GM20000 (cell line): Measurements from ENCODE around the gene MLST8.
"Not testable (repeated sequence)": the region's sequence is repeated elsewhere in the genome, so short reads cannot be mapped to it uniquely, and the experiment has no call there.

Experiments
- DNase-seq: peaks from one replicate; pipeline ENCODE4 v3.0.0; 2012; ENCODE audit warnings: low spot score
- TF ChIP-seq, protein P1 (sequence below): IDR thresholded peaks from 2 replicates; pipeline ENCODE4 v1.5.1; 2012; ENCODE audit warnings: mild to moderate bottlenecking, control low read depth; ENCODE audit errors: extremely low read depth, missing control alignments

Gene MLST8

DNA sequence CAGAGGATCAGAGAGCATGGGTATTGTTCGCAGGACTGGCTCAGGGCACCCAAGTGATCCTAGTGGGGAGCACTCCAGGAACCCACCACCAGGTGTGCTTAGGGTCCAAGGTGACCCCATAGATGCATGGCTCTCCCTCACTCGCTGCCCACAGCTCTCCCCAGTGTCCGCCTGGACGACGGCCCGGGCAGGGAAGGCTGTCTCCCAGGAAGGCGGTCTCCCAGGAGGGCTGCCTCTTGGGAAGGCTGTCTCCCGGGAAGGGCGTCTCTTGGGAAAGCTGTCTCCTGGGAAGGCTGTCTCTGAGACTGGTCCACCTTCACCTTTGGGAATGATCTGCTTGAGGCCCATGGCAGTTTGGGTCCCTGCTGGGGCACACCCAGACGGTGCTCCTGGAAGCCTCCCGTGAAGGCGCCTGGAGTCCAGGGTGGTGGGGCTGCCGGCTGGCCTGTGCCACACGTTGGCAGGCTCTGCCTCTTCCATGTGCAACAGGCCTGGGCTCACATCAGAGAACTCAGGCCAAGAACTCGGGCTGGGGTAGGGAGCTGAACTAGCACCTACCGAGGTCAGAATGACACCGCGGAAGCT, 41.1 kb downstream of the MLST8 start:
- DNase-seq, result no peak
- TF ChIP-seq, protein P1, sequence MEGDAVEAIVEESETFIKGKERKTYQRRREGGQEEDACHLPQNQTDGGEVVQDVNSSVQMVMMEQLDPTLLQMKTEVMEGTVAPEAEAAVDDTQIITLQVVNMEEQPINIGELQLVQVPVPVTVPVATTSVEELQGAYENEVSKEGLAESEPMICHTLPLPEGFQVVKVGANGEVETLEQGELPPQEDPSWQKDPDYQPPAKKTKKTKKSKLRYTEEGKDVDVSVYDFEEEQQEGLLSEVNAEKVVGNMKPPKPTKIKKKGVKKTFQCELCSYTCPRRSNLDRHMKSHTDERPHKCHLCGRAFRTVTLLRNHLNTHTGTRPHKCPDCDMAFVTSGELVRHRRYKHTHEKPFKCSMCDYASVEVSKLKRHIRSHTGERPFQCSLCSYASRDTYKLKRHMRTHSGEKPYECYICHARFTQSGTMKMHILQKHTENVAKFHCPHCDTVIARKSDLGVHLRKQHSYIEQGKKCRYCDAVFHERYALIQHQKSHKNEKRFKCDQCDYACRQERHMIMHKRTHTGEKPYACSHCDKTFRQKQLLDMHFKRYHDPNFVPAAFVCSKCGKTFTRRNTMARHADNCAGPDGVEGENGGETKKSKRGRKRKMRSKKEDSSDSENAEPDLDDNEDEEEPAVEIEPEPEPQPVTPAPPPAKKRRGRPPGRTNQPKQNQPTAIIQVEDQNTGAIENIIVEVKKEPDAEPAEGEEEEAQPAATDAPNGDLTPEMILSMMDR, result no peak

DNA sequence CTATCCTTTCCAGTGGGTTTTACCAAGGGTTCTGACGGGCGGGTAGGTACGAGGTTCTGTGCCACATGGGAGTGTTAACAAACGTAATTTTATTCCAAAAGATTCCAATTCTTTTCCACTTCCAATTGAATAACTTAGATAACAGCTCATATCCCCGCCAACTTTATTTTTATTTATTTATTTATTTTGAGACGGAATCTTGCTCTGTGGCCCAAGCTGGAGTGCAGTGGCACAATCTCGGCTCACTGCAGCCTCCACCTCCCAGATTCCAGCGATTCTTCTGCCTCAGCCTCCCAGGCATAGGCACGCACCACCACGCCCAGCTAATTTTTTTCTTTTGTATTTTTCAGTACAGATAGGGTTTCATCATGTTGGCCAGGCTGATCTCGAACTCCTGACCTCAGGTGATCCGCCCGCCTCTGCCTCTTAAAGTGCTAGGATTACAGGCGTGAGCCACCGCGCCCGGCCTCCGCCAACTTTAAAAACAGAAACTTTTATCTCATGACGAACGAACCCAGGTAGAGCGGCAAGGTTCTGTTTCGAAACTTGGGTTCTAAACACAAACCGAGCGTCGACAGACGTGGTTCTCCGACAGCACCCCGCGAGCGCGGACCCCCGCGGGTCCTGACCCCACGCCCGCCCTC, 45.5 kb downstream of the MLST8 start:
- DNase-seq, result no peak
- TF ChIP-seq, protein P1, result no peak

DNA sequence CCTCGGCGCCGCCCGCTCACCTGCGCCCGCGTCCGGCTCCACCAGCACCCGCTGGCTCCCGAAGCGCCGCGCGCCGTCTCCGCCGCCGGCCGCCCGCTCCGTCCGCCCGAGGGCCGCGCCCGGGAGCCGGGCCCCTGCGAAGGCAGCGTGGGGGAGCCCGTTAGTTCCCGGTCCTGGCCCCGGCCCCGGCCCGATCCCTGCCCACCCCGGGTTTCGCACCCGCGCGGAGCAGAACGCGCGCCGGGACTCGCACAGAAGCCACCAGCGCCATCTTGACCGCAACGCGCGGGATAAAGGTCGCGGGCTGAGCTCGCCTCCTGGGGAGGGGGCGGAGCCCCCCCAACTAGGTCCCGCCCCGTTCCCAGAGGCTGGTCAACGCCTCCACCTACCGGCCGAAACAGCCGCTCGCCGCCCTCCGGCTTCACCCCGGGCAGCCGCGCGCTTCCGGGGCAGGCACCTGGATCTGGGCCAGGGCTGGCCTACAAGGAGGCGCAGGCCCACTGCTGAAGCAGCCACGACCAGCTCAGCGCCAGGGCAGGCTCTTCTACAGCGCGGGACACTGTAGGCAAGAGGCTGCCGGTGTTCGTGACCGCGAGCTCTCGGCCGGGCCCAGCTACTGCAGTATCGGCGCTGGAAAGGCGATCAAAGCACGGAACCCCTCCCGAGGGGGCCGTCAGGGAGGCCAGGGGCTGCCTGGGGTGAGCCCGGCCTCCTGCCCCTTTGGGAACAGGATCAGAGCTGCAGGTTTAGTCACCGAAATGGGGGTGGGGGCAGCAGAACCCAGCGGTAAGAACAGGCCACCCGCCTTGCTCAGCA, 46.2 kb downstream of the MLST8 start, which contains the start of gene ECI1:
TSS of gene ECI1 (minus strand) at position 292 of the 816 bp plus-strand sequence. CDS start at position 271, 21 bp downstream.
- peak; percentile 100 for DNase-seq
- TF ChIP-seq, protein P1, result peak; percentile 43

DNA sequence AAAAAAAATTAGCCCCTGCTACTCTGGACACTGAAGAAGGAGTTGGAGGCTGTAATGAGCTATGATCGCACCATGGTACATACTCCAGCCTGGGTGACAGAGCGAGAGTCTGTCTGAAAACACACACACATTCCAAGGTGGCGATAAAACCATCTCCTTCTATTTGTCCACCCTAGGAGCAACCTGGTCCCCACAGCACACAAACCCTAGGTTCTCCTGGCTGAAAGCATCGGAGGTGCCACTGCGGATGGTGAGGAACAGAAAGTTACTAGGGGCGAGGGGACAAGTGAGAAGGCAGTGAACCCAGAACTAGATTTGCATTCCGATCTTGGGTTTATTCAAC, 47.5 kb downstream of the MLST8 start:
- TF ChIP-seq, protein P1, result no peak
- DNase-seq, result no peak

DNA sequence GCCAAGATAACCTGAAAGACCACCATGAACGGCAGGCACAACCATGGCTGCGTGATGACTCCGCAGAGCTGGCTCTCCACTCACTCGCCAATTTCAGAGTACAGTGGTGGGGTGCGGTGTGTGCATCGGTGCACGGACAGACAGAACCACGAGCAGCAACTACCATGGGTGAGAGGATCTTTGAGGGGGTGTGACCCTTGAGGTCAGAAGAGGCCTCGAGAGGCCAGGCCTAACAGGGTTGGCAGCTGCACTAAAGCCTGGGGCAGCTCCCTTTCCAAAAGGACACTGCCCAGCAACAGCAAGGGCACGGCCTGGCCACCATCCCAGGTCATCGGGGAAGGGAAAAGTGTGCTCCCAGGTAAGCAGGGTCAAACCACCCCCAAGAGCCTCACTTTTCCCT, 48.0 kb downstream of the MLST8 start:
- TF ChIP-seq, protein P1, result no peak
- no peak for DNase-seq

DNA sequence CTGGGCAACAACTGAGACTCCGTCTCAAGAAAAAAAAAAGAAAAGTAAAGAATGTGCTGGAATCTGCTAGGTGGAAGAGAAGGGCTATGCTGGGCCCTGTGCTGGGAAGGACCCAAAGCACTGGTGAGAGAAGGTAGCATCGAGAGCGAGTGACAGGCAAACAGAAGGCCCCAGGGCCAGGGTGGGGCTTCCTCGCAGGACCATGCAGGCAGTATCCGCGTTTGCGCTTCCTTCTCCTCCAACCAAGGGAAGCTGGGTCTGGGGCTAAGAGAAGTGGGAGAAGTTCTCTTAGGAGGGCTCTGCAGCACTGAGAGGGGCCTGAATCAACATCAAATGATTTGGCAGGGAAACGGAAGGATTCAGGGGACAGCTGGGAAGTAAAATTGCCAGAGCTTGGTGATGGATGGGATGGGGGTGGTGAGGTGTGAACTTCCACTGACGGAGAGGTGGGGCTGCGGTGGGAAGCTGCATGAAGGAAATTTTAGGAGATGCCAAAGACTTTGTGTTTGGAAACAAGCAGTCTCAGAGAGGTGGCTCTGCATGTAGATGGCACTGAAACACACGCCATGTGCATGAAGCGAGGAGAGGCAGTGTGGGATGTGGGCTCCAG, 51.4 kb downstream of the MLST8 start:
- DNase-seq, result no peak
- TF ChIP-seq, protein P1, result no peak

DNA sequence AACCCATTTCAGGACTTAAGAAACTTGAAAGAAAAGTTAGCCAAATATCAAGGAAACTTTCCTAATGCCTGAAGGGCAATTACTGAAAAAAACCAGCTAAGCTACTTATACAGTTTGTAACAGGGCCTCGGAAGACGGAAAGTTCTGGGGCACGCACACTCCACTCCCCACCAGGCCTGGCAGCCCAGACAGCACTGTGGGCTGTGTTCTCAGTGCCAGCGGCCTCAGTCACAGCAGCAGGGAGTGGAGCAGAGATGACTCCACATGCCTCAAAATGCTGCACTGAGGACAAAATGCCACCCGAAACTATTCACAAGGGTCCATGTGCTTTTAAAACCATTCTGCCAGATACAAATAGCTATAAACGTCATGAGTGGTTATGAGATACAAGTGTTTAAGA, 52.5 kb downstream of the MLST8 start:
- no peak for DNase-seq
- TF ChIP-seq, protein P1, result no peak

DNA sequence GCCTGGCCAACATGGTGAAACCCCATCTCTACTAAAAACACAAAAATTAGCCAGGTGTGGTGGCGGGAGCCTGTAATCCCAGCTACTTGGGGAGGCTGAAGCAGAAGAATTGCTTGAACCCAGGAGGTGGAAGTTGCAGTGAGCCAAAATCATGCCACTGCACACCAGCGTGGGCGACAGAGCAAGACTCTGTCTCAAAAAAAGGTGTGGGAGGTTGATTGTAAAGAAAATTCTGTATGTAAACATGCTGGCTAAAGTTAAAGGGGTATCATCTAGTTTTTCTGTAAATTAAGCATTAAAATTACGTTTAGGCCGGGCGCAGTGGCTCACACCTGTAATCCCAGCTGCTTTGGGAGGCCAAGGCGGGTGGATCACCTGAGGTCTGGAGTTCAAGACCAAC, 53.3 kb downstream of the MLST8 start:
- DNase-seq, result not testable (repeated sequence)
